Neural crest cell (in vitro differentiated cells): ENCODE data around the gene TPH2. TPM values are rescaled to one million over a fixed set of nuclear protein-coding genes. Genes with fewer than 3 reads are reported as not detected.

ENCODE experiments used
- DNase-seq: peaks from one replicate; pipeline ENCODE4 v3.0.0; 2021; ENCODE audit warnings: low read depth, mixed read lengths, low spot score
- H3K27ac Mint-ChIP-seq: one replicate; pipeline ENCODE4 v1.8.0; 2021; ENCODE audit warnings: mild to moderate bottlenecking, mixed read lengths; ENCODE audit not compliant: unreplicated experiment
- H3K27me3 Mint-ChIP-seq: 2 replicates; pipeline ENCODE4 v1.8.0; 2021; ENCODE audit warnings: low read depth, mild to moderate bottlenecking, mixed read lengths
- H3K36me3 Mint-ChIP-seq: 2 replicates; pipeline ENCODE4 v1.8.0; 2021; ENCODE audit warnings: low read depth, mild to moderate bottlenecking, mixed read lengths
- H3K4me1 Mint-ChIP-seq: 2 replicates; pipeline ENCODE4 v1.8.0; 2021; ENCODE audit warnings: mixed read lengths
- H3K4me3 Mint-ChIP-seq: one replicate; pipeline ENCODE4 v1.8.0; 2021; ENCODE audit warnings: mild to moderate bottlenecking, mixed read lengths
- H3K9me3 Mint-ChIP-seq: 2 replicates; pipeline ENCODE4 v1.8.0; 2021; ENCODE audit warnings: mixed read lengths
- CTCF ChIP-seq: fragments of 200-600 bp; sonication (generic); conservative IDR thresholded peaks from 2 replicates; pipeline ENCODE4 v1.5.0; 2021; ENCODE audit warnings: antibody characterized with exemption, mild to moderate bottlenecking
- total RNA-seq: library from RNA; stranded (reverse); gene quantifications from 2 replicates; pipeline ENCODE4 v1.2.1, GENCODE V29; 2021

TPH2 gene
- total RNA-seq, 1 donor from 2014 or later = 0.09 TPM

GRCh38 chr12:72036393-72036792 is 97.7 kb downstream of the TPH2 start:
- Mint-ChIP-seq H3K9me3 (peaks cover 6% of the 10 kb centered on the region), H3K27me3 (no peaks in the 10 kb centered on the region), H3K36me3 (peaks cover 4% of the 10 kb centered on the region), H3K27ac (no peak overlapping the region), H3K4me1 (peaks cover 12% of the 10 kb centered on the region), H3K4me3 (no peak overlapping the region)
- TF ChIP-seq CTCF = no peak
- DNase-seq = no peak

GRCh38 chr12:72037006-72037795 is 98.6 kb downstream of the TPH2 start:
- Mint-ChIP-seq H3K9me3 (peaks cover 6% of the 10 kb centered on the region), H3K27me3 (no peaks in the 10 kb centered on the region), H3K4me3 (no peak overlapping the region), H3K36me3 (peaks cover 4% of the 10 kb centered on the region), H3K4me1 (peaks cover 12% of the 10 kb centered on the region), H3K27ac (no peak overlapping the region)
- no peak for DNase-seq
- TF ChIP-seq CTCF = no peak

- Mint-ChIP-seq H3K36me3 (peaks cover 4% of the 10 kb centered on the region), H3K4me3 (no peak overlapping the region), H3K9me3 (peaks cover 8% of the 10 kb centered on the region), H3K27me3 (no peaks in the 10 kb centered on the region), H3K27ac (no peak overlapping the region), H3K4me1 (no peaks in the 10 kb centered on the region)
- no peak for TF ChIP-seq CTCF
- no peak for DNase-seq
Observed at GRCh38 chr12:72041811-72042210, 103.2 kb downstream of the TPH2 start.

GRCh38 chr12:72053604-72054003 is 115.0 kb downstream of the TPH2 start:
- Mint-ChIP-seq H3K36me3 (no peaks in the 10 kb centered on the region), H3K4me1 (no peaks in the 10 kb centered on the region), H3K9me3 (no peaks in the 10 kb centered on the region), H3K4me3 (no peak overlapping the region), H3K27ac (no peak overlapping the region), H3K27me3 (peaks cover 6% of the 10 kb centered on the region)
- no peak for TF ChIP-seq CTCF
- DNase-seq = no peak

- no peaks in the 10 kb centered on the region for H3K4me1 Mint-ChIP-seq
- H3K27me3 Mint-ChIP-seq = peaks cover 12% of the 10 kb centered on the region
- no peaks in the 10 kb centered on the region for H3K9me3 Mint-ChIP-seq
- no peaks in the 10 kb centered on the region for H3K36me3 Mint-ChIP-seq
- TF ChIP-seq CTCF = no peak
- DNase-seq = no peak
- no peak overlapping the region for H3K27ac Mint-ChIP-seq
- H3K4me3 Mint-ChIP-seq = no peak overlapping the region
Observed at GRCh38 chr12:72054511-72054910, 115.9 kb downstream of the TPH2 start.
